H54 (cell line): ENCODE measurements around the gene HOXD9.

Experiments
- DNase-seq: peaks from one replicate; pipeline ENCODE4 v3.0.0; 2011; ENCODE audit warnings: low spot score, mixed read lengths; ENCODE audit not compliant: insufficient read length
- FAIRE-seq: peaks from 3 replicates; lab custom pipeline; 2011; peaks lifted over from hg19 to GRCh38; lab: Jason Lieb, UNC
- POLR2A ChIP-seq: IDR thresholded peaks from 2 replicates; pipeline ENCODE4 v1.6.1; 2011; ENCODE audit warnings: low read depth, mild to moderate bottlenecking, low read length

Gene HOXD9

DNA sequence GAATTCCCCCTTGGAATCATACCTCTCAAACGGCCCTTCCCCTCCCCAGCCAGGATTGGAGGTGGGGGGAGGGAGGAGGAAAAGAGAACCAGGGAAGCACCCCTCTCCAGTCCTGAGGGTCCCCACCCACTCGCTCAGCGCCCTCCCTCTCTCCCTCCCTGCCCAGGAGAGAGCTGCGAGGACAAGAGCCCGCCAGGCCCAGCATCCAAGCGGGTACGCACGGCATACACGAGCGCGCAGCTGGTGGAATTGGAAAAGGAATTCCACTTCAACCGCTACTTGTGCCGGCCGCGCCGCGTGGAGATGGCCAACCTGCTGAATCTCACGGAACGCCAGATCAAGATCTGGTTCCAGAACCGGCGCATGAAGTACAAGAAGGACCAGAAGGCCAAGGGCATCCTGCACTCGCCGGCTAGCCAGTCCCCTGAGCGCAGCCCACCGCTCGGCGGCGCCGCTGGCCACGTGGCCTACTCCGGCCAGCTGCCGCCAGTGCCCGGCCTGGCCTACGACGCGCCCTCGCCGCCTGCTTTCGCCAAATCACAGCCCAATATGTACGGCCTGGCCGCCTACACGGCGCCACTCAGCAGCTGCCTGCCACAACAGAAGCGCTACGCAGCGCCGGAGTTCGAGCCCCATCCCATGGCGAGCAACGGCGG lies 49.0 kb downstream of the HOXD9 start:
- FAIRE-seq (no peak), DNase-seq (no peak)
- TF ChIP-seq POLR2A: no peak

DNA sequence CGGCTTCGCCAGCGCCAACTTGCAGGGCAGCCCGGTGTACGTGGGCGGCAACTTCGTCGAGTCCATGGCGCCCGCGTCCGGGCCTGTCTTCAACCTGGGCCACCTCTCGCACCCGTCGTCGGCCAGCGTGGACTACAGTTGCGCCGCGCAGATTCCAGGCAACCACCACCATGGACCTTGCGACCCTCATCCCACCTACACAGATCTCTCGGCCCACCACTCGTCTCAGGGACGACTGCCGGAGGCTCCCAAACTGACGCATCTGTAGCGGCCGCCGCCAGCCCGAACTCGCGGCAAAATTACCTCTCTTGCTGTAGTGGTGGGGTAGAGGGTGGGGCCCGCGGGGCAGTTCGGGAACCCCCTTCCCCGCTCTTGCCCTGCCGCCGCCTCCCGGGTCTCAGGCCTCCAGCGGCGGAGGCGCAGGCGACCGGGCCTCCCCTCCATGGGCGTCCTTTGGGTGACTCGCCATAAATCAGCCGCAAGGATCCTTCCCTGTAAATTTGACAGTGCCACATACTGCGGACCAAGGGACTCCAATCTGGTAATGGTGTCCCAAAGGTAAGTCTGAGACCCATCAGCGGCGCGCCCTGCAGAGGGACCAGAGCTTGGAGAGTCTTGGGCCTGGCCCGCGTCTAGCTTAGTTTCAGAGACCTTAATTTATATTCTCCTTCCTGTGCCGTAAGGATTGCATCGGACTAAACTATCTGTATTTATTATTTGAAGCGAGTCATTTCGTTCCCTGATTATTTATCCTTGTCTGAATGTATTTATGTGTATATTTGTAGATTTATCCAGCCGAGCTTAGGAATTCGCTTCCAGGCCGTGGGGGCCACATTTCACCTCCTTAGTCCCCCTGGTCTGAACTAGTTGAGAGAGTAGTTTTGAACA lies 49.7 kb downstream of the HOXD9 start:
- DNase-seq: no peak
- no peak for TF ChIP-seq POLR2A
- no peak for FAIRE-seq

GRCh38 chr2:176172895-176173566 lies 50.5 kb downstream of the HOXD9 start:
- DNase-seq: no peak
- FAIRE-seq: no peak
- no peak for TF ChIP-seq POLR2A

GRCh38 chr2:176173567-176174381 lies 51.3 kb downstream of the HOXD9 start:
- DNase-seq: no peak
- no peak for TF ChIP-seq POLR2A

GRCh38 chr2:176174382-176174823 lies 51.9 kb downstream of the HOXD9 start:
- no peak for TF ChIP-seq POLR2A
- DNase-seq: no peak
- FAIRE-seq: no peak

More at GRCh38 chr2:176173567-176174381, 51.3 kb downstream of the HOXD9 start:
- FAIRE-seq: no peak
